Skeletal muscle satellite cell (primary cell): ENCODE data around the gene CDKN1C.

ENCODE experiments used
- H3K27me3 ChIP-seq: 2 replicates; pipeline ENCODE4 v1.7.0; 2013; ENCODE audit warnings: low read length; ENCODE audit not compliant: control insufficient read depth, insufficient read depth
- H3K36me3 ChIP-seq: 2 replicates; pipeline ENCODE4 v1.7.0; 2013; ENCODE audit warnings: mild to moderate bottlenecking, control low read depth, low read length; ENCODE audit not compliant: insufficient read depth
- H3K4me1 ChIP-seq: 2 replicates; pipeline ENCODE4 v1.7.0; 2013; ENCODE audit warnings: low read length; ENCODE audit not compliant: control insufficient read depth, insufficient read depth
- H3K4me2 ChIP-seq: 2 replicates; pipeline ENCODE4 v1.7.0; 2013; ENCODE audit warnings: mild to moderate bottlenecking, low read length
- H3K4me3 ChIP-seq: 2 replicates; pipeline ENCODE4 v1.7.0; 2013; ENCODE audit warnings: low read length
- H3K9ac ChIP-seq: 2 replicates; pipeline ENCODE4 v1.7.0; 2013; ENCODE audit warnings: mild to moderate bottlenecking, low read depth, low read length, moderate library complexity
- H3K9me3 ChIP-seq: replicated peaks from 2 replicates; pipeline ENCODE4 v1.7.0; 2013; ENCODE audit warnings: mild to moderate bottlenecking, control low read depth, low read length

Gene CDKN1C

GRCh38 chr11:2928605-2929530, 43.3 kb upstream of the CDKN1C start, which contains the start of gene PHLDA2:
Gene PHLDA2 (minus strand): TSS chr11:2929420. CDS start chr11:2929364, 56 bp downstream.
- no peaks in the 10 kb centered on the region for H3K27me3 ChIP-seq
- H3K4me3 ChIP-seq, result peak within 1 kb of the TSS; percentile 72
- H3K4me1 ChIP-seq, result peaks cover 43% of the 10 kb centered on the region
- H3K9ac ChIP-seq, result peak within 1 kb of the TSS; percentile 87
- H3K4me2 ChIP-seq, result peak within 1 kb of the TSS; percentile 87
- H3K36me3 ChIP-seq, result no peaks in the 10 kb centered on the region
- H3K9me3 ChIP-seq, result no peaks in the 10 kb centered on the region

- Histone ChIP-seq H3K4me1 (peaks cover 36% of the 10 kb centered on the region), H3K36me3 (no peaks in the 10 kb centered on the region), H3K4me2 (peak overlapping the region; percentile 87), H3K4me3 (peak overlapping the region; percentile 72), H3K9ac (peak overlapping the region; percentile 87), H3K9me3 (no peaks in the 10 kb centered on the region), H3K27me3 (no peaks in the 10 kb centered on the region)
Observed at GRCh38 chr11:2927851-2928604, 42.5 kb upstream of the CDKN1C start.

DNA sequence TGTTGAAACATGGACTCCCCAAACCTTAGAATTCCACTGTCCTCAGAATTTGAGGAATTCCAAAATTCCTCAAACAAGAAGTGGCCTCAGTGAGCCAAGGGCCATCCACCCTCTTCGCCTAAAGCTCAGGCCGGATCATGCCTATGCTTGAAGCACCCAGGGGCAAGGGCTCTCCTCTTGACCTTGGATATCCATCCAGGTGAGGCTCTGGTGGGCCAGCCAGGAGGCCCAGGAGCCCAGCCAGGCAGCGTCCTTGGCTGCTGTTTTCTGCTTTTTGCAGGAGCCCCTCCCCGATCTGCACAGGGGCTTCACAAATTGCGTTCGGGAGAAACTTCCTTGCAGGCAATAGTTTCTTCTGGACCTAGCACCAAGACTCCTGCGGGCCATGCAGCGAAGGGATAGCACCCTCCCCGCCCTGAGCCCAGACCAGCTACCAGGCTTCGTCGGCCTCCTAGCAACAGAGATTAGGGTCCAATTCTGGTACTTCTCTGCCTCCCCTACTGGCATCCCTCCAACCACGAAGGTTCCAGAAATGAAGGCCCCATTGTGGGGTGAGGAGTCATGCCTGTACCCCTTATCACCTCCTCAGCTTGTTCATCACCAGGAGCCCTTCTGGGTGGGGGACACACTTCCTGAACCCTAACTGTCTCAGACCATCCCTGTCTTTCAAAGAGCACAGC, 41.7 kb upstream of the CDKN1C start:
- peak overlapping the region; percentile 72 for H3K4me3 ChIP-seq
- no peaks in the 10 kb centered on the region for H3K9me3 ChIP-seq
- no peaks in the 10 kb centered on the region for H3K36me3 ChIP-seq
- peaks cover 28% of the 10 kb centered on the region for H3K4me1 ChIP-seq
- H3K27me3 ChIP-seq, result no peaks in the 10 kb centered on the region
- H3K9ac ChIP-seq, result peak overlapping the region; percentile 87
- H3K4me2 ChIP-seq, result peak overlapping the region; percentile 87

- no peaks in the 10 kb centered on the region for H3K36me3 ChIP-seq
- no peaks in the 10 kb centered on the region for H3K9me3 ChIP-seq
- no peaks in the 10 kb centered on the region for H3K27me3 ChIP-seq
- peaks cover 26% of the 10 kb centered on the region for H3K4me1 ChIP-seq
- H3K4me3 ChIP-seq, result no peak overlapping the region
- H3K4me2 ChIP-seq, result no peak overlapping the region
- no peak overlapping the region for H3K9ac ChIP-seq
Observed at GRCh38 chr11:2926611-2927051, 41.1 kb upstream of the CDKN1C start.

GRCh38 chr11:2924821-2925675, 39.5 kb upstream of the CDKN1C start:
- H3K4me2 ChIP-seq, result no peak overlapping the region
- peaks cover 19% of the 10 kb centered on the region for H3K4me1 ChIP-seq
- no peak overlapping the region for H3K9ac ChIP-seq
- H3K36me3 ChIP-seq, result no peaks in the 10 kb centered on the region
- no peaks in the 10 kb centered on the region for H3K27me3 ChIP-seq
- no peak overlapping the region for H3K4me3 ChIP-seq
- no peaks in the 10 kb centered on the region for H3K9me3 ChIP-seq

DNA sequence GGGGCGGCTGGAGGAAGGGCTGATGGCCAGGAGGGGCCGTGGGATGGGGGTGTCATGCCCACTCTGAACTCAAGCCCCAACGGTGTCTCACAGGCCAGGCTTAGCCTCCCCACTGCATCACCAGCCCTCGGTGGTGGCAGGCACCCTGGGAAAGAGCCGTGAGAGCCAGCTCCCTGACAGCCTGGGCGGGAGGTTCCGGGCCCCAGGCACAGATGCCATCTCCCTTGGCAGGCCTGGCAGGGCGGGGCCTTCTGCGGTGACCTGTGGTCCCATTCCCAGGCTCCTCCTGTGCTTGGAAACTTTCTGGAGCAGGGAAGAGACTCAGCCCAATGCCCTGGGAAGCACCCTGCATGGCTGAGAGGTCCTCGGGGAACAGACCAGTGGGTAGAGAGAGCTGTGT, 38.8 kb upstream of the CDKN1C start:
- H3K9me3 ChIP-seq, result no peaks in the 10 kb centered on the region
- peaks cover 14% of the 10 kb centered on the region for H3K4me1 ChIP-seq
- no peak overlapping the region for H3K4me3 ChIP-seq
- H3K9ac ChIP-seq, result no peak overlapping the region
- no peak overlapping the region for H3K4me2 ChIP-seq
- H3K27me3 ChIP-seq, result no peaks in the 10 kb centered on the region
- no peaks in the 10 kb centered on the region for H3K36me3 ChIP-seq

- Histone ChIP-seq H3K27me3 (no peaks in the 10 kb centered on the region), H3K4me3 (no peak overlapping the region), H3K4me2 (no peak overlapping the region), H3K4me1 (peaks cover 14% of the 10 kb centered on the region), H3K9ac (no peak overlapping the region), H3K36me3 (no peaks in the 10 kb centered on the region), H3K9me3 (no peaks in the 10 kb centered on the region)
Observed at GRCh38 chr11:2923446-2924375, 38.1 kb upstream of the CDKN1C start.

DNA sequence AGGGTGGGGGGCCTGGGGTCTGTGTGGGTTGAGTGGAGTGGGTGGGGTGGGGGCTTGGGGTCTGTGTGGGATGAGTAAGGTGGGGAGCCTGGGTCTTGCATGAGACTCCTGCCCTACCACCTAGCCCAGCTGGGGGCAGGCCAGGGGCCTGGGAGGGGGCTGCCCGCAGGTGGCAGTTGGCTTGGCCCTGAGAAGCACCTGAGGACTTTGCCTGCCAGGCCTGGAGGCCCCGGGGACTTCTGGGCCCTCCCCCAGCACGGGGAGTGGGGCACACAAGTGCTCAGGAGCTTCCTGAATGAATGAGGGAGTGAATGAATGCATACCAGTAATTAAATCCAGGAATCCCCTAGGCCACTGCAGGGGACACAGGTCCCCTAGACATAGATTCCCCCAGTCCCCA, 37.1 kb upstream of the CDKN1C start:
- Histone ChIP-seq H3K9me3 (no peaks in the 10 kb centered on the region), H3K4me2 (no peak overlapping the region), H3K36me3 (no peaks in the 10 kb centered on the region), H3K27me3 (no peaks in the 10 kb centered on the region), H3K9ac (no peak overlapping the region), H3K4me3 (no peak overlapping the region), H3K4me1 (peaks cover 8% of the 10 kb centered on the region)

- Histone ChIP-seq H3K36me3 (no peaks in the 10 kb centered on the region), H3K9ac (no peak overlapping the region), H3K4me1 (peaks cover under 1% of the 10 kb centered on the region), H3K4me2 (no peak overlapping the region), H3K4me3 (no peak overlapping the region), H3K27me3 (no peaks in the 10 kb centered on the region), H3K9me3 (no peaks in the 10 kb centered on the region)
Observed at GRCh38 chr11:2921742-2922493, 36.3 kb upstream of the CDKN1C start.
